Loucy (cell line): ENCODE data around the gene IPO4.
A peak's percentile ranks its signal among the peaks of the same experiment; 100 is the strongest.

Experiments used
- H2AFZ ChIP-seq: fragments of 200-600 bp; sonication (generic); 2 replicates; pipeline ENCODE4 v1.6.0; 2016; ENCODE audit warnings: antibody characterized with exemption, mild to moderate bottlenecking, low read length, moderate library complexity
- H3F3A ChIP-seq: fragments of 200-600 bp; 2 replicates; pipeline ENCODE4 v1.6.0; 2016; ENCODE audit warnings: antibody characterized with exemption, low read depth, mild to moderate bottlenecking
- H3K27me3 ChIP-seq: fragments of 200-600 bp; sonication (generic); 2 replicates; pipeline ENCODE4 v1.6.1; 2014; ENCODE audit warnings: low read length, mild to moderate bottlenecking; ENCODE audit not compliant: insufficient read depth, poor library complexity, severe bottlenecking
- H3K36me3 ChIP-seq: fragments of 200-600 bp; sonication (generic); 2 replicates; pipeline ENCODE4 v1.6.1; 2016; ENCODE audit warnings: low read length; ENCODE audit not compliant: insufficient read depth
- H3K4me1 ChIP-seq: fragments of 200-600 bp; sonication (generic); 2 replicates; pipeline ENCODE4 v1.5.1; 2014; ENCODE audit warnings: low read length, mild to moderate bottlenecking; ENCODE audit not compliant: insufficient read depth, poor library complexity, severe bottlenecking
- H3K4me2 ChIP-seq: fragments of 200-600 bp; sonication (generic); 2 replicates; pipeline ENCODE4 v1.6.0; 2014; ENCODE audit warnings: antibody characterized with exemption, low read length, low read depth, mild to moderate bottlenecking; ENCODE audit not compliant: poor library complexity, severe bottlenecking
- H3K4me3 ChIP-seq: fragments of 200-600 bp; sonication (generic); 2 replicates; pipeline ENCODE4 v1.5.1; 2014; ENCODE audit warnings: low read length, mild to moderate bottlenecking, mixed read lengths; ENCODE audit not compliant: poor library complexity, severe bottlenecking
- H3K79me2 ChIP-seq: fragments of 200-600 bp; sonication (generic); 2 replicates; pipeline ENCODE4 v1.6.1; 2014; ENCODE audit warnings: low read length; ENCODE audit not compliant: insufficient read depth
- H3K9ac ChIP-seq: fragments of 200-600 bp; sonication (generic); 2 replicates; pipeline ENCODE4 v1.6.0; 2014; ENCODE audit warnings: mild to moderate bottlenecking, low read depth, low read length, moderate library complexity; ENCODE audit not compliant: poor library complexity, severe bottlenecking
- H3K9me2 ChIP-seq: fragments of 200-600 bp; sonication (generic); replicated peaks from 2 replicates; pipeline ENCODE4 v1.6.1; 2016; ENCODE audit warnings: low read depth, low read length, mixed read lengths
- H3K9me3 ChIP-seq: fragments of 200-600 bp; sonication (generic); 2 replicates; pipeline ENCODE4 v1.6.1; 2014; ENCODE audit warnings: mild to moderate bottlenecking, antibody characterized with exemption, low read length, low read depth; ENCODE audit not compliant: insufficient read depth
- H4K20me1 ChIP-seq: fragments of 200-600 bp; sonication (generic); 2 replicates; pipeline ENCODE4 v1.6.0; 2014; ENCODE audit warnings: antibody characterized with exemption, low read length, mild to moderate bottlenecking; ENCODE audit not compliant: insufficient read depth, poor library complexity, severe bottlenecking
- CTCF ChIP-seq: fragments of 200-600 bp; sonication (generic); conservative IDR thresholded peaks from 2 replicates; pipeline ENCODE4 v1.5.1; 2014; ENCODE audit warnings: mild to moderate bottlenecking, antibody characterized with exemption, low read length
- EZH2phosphoT487 ChIP-seq: fragments of 200-600 bp; IDR thresholded peaks from 2 replicates; pipeline ENCODE4 v1.6.1; 2018; ENCODE audit warnings: antibody characterized with exemption, mild to moderate bottlenecking, moderate library complexity, borderline replicate concordance

IPO4 gene

GRCh38 chr14:24150567-24150966 is 38.0 kb downstream of the IPO4 start:
- Histone ChIP-seq H3F3A (0 out of 2 replicates have a peak, but pooled peaks cover 2% of the 10 kb centered on the region), H3K9me2 (no peaks in the 10 kb centered on the region), H3K27me3 (no peaks in the 10 kb centered on the region), H3K9ac (no peak overlapping the region), H4K20me1 (peaks cover 26% of the 10 kb centered on the region), H3K4me2 (no peak overlapping the region), H3K79me2 (peaks cover 48% of the 10 kb centered on the region), H3K9me3 (no peaks in the 10 kb centered on the region), H3K4me1 (peaks cover 20% of the 10 kb centered on the region), H2AFZ (no peak overlapping the region), H3K4me3 (no peak overlapping the region), H3K36me3 (peaks cover 38% of the 10 kb centered on the region; the same call in 1 of the 2 replicates)
- TF ChIP-seq EZH2phosphoT487, result no peak
- TF ChIP-seq CTCF, result no peak

- H3K9ac ChIP-seq, result no peak overlapping the region
- H3K79me2 ChIP-seq, result peaks cover 53% of the 10 kb centered on the region
- no peak for TF ChIP-seq CTCF
- TF ChIP-seq EZH2phosphoT487, result no peak
- 0 out of 2 replicates have a peak, but pooled peaks cover 2% of the 10 kb centered on the region for H3F3A ChIP-seq
- H3K9me3 ChIP-seq, result no peaks in the 10 kb centered on the region
- peaks cover 25% of the 10 kb centered on the region for H3K4me1 ChIP-seq
- H3K4me2 ChIP-seq, result no peak overlapping the region
- H3K4me3 ChIP-seq, result no peak overlapping the region
- no peaks in the 10 kb centered on the region for H3K9me2 ChIP-seq
- H3K27me3 ChIP-seq, result no peaks in the 10 kb centered on the region
- peaks cover 33% of the 10 kb centered on the region; the same call in 1 of the 2 replicates for H3K36me3 ChIP-seq
- H2AFZ ChIP-seq, result no peak overlapping the region
- H4K20me1 ChIP-seq, result peaks cover 29% of the 10 kb centered on the region
Measured at GRCh38 chr14:24150061-24150460, 38.6 kb downstream of the IPO4 start.

GRCh38 chr14:24149302-24149969 is 39.2 kb downstream of the IPO4 start:
- peaks cover 30% of the 10 kb centered on the region for H3K4me1 ChIP-seq
- H4K20me1 ChIP-seq, result peaks cover 29% of the 10 kb centered on the region
- no peaks in the 10 kb centered on the region for H3K9me3 ChIP-seq
- no peaks in the 10 kb centered on the region for H3K27me3 ChIP-seq
- H3K79me2 ChIP-seq, result peaks cover 59% of the 10 kb centered on the region
- peak overlapping the region; percentile 19 for H3K4me2 ChIP-seq
- H3F3A ChIP-seq, result 0 out of 2 replicates have a peak, but pooled peaks cover 2% of the 10 kb centered on the region
- TF ChIP-seq CTCF (no peak), EZH2phosphoT487 (no peak)
- H3K36me3 ChIP-seq, result peaks cover 27% of the 10 kb centered on the region; the same call in 1 of the 2 replicates
- H3K4me3 ChIP-seq, result no peak overlapping the region
- no peak overlapping the region for H2AFZ ChIP-seq
- no peaks in the 10 kb centered on the region for H3K9me2 ChIP-seq
- no peak overlapping the region for H3K9ac ChIP-seq
